GM23248 (cell line): ENCODE measurements around the gene PDE6G. TPM values are rescaled to one million over a fixed set of nuclear protein-coding genes. Genes with fewer than 3 reads are reported as not detected.

Experiments used
- DNase-seq: peaks from one replicate; pipeline ENCODE4 v3.0.0-alpha.2; 2015
- H2AFZ ChIP-seq: fragments of 200-600 bp; sonication (generic); 2 replicates; pipeline ENCODE4 v1.6.1; 2016; ENCODE audit warnings: antibody characterized with exemption
- H3F3A ChIP-seq: fragments of 200-600 bp; sonication (generic); 2 replicates; pipeline ENCODE4 v1.6.1; 2016; ENCODE audit warnings: mild to moderate bottlenecking, antibody characterized with exemption, mixed run types; ENCODE audit not compliant: insufficient read depth
- H3K27ac ChIP-seq: fragments of 200-600 bp; sonication (generic); 2 replicates; pipeline ENCODE4 v1.5.1; 2016; ENCODE audit warnings: mild to moderate bottlenecking
- H3K27me3 ChIP-seq: fragments of 200-600 bp; sonication (generic); replicated peaks from 2 replicates; pipeline ENCODE4 v1.6.1; 2016; ENCODE audit warnings: mild to moderate bottlenecking; ENCODE audit not compliant: insufficient read depth
- H3K36me3 ChIP-seq: fragments of 200-600 bp; sonication (generic); 2 replicates; pipeline ENCODE4 v1.6.1; 2016; ENCODE audit warnings: low read depth, mild to moderate bottlenecking
- H3K4me1 ChIP-seq: fragments of 200-600 bp; sonication (generic); 2 replicates; pipeline ENCODE4 v1.6.1; 2016; ENCODE audit warnings: mild to moderate bottlenecking; ENCODE audit not compliant: insufficient read depth
- H3K4me2 ChIP-seq: fragments of 200-600 bp; sonication (generic); one replicate; pipeline ENCODE4 v1.6.1; 2016; ENCODE audit warnings: mild to moderate bottlenecking; ENCODE audit not compliant: unreplicated experiment
- H3K4me3 ChIP-seq: fragments of 200-600 bp; sonication (generic); 2 replicates; pipeline ENCODE4 v1.5.1; 2016; ENCODE audit warnings: mild to moderate bottlenecking
- H3K79me2 ChIP-seq: fragments of 200-600 bp; sonication (generic); 2 replicates; pipeline ENCODE4 v1.6.1; 2016; ENCODE audit warnings: mild to moderate bottlenecking; ENCODE audit not compliant: insufficient read depth
- H3K9ac ChIP-seq: fragments of 200-600 bp; sonication (generic); 2 replicates; pipeline ENCODE4 v1.6.1; 2016; ENCODE audit warnings: mild to moderate bottlenecking
- H3K9me2 ChIP-seq: fragments of 200-600 bp; sonication (generic); 2 replicates; pipeline ENCODE4 v1.6.1; 2016; ENCODE audit warnings: mixed run types, mild to moderate bottlenecking, moderate library complexity; ENCODE audit not compliant: insufficient read depth
- H3K9me3 ChIP-seq: fragments of 200-600 bp; sonication (generic); one replicate; pipeline ENCODE4 v1.6.1; 2017; ENCODE audit warnings: low read depth
- H4K20me1 ChIP-seq: fragments of 200-600 bp; sonication (generic); 2 replicates; pipeline ENCODE4 v1.6.0; 2016; ENCODE audit not compliant: insufficient read depth
- EZH2 ChIP-seq: fragments of 200-600 bp; sonication (generic); IDR thresholded peaks from 2 replicates; pipeline ENCODE4 v1.6.1; 2018; ENCODE audit warnings: antibody characterized with exemption, mild to moderate bottlenecking; ENCODE audit not compliant: insufficient read depth, poor library complexity, severe bottlenecking
- EZH2phosphoT487 ChIP-seq: fragments of 200-600 bp; sonication (generic); IDR thresholded peaks from 2 replicates; pipeline ENCODE4 v1.6.1; 2018; ENCODE audit warnings: antibody characterized with exemption, moderate library complexity, mild to moderate bottlenecking, low read depth; ENCODE audit not compliant: insufficient read depth
- WGBS, 2 experiments: methylation state at CpG; one replicate each; pipeline ENCODE4 v1.1.6; 2015 to 2017; ENCODE audit warnings: low lambda C conversion rate in 2 of 2, low coverage in 1 of 2; ENCODE audit errors: missing lambda C conversion rate in 2 of 2; 5-methylcytosine and 5-hydroxymethylcytosine counted together
- in situ Hi-C: fragments of 300-500 bp; cut with MboI; formaldehyde crosslinking; loops from 2 replicates; pipeline ENCODE4 v1.15.0; 2020
- polyA plus RNA-seq: library from polyadenylated mRNA; unstranded; fragments of >200 nt; fragmentation: Nextera tagmentation; extraction: Ambion mirVana; gene quantifications from 2 replicates; pipeline ENCODE4 v1.2.1, GENCODE V29; 2016
- total RNA-seq: library from RNA; depleted of rRNA; stranded (reverse); fragments of >200 nt; shearing (Covaris generic); gene quantifications from 2 replicates; pipeline ENCODE4 v1.2.3, GENCODE V29; 2014

PDE6G gene
- total and polyA plus RNA-seq, 2 experiments from 2014 or later = not detected

- Histone ChIP-seq H3K4me3 (no peak overlapping the region), H3K36me3 (no peaks in the 10 kb centered on the region; the same call in 1 of the 2 replicates), H2AFZ (no peak overlapping the region), H3K9ac (no peak overlapping the region), H3K27me3 (no peaks in the 10 kb centered on the region), H3K4me2 (no peak overlapping the region), H3K9me2 (no peaks in the 10 kb centered on the region), H3K79me2 (peaks cover 48% of the 10 kb centered on the region), H3K4me1 (peaks cover 4% of the 10 kb centered on the region; the same call in 1 of the 2 replicates), H3K9me3 (no peaks in the 10 kb centered on the region), H3F3A (0 out of 2 replicates have a peak, but pooled peaks cover 9% of the 10 kb centered on the region), H4K20me1 (no peaks in the 10 kb centered on the region), H3K27ac (no peak overlapping the region)
- DNase-seq = no peak
- TF ChIP-seq EZH2 = no peak
- no peak for TF ChIP-seq EZH2phosphoT487
- in situ Hi-C loops = no loop called here
- WGBS, 2 experiments = 83 to 90% methylated on average over 17 to 18 of the region's 18 CpGs
Observed at GRCh38 chr17:81672504-81672903, 16.2 kb upstream of the PDE6G start.

DNA sequence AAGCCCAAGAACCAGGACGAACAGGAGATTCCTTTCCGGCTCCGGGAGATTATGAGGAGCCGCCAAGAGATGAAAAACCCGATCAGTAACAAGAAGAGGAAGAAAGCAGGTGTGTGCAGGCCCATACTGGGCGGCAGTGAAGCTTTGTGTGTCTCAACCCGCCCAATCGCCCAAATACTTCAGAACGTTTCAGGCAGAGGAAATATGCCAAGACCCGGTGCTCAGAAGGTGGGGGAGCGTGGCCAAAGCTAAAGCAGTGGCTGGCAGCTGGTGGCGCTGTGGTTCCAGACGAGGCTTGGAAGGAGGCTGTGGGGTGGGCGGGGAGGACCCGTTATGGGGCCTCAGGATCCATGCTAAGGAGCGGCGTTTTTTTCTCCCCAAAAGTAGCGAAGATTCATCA lies 11.4 kb upstream of the PDE6G start:
- no peaks in the 10 kb centered on the region for H3F3A ChIP-seq
- WGBS, 2 experiments = 79 to 83% methylated on average over 16 to 18 of the region's 18 CpGs
- peak overlapping the region; percentile 84 for H3K4me2 ChIP-seq
- peak overlapping the region; percentile 88 for H3K4me3 ChIP-seq
- H2AFZ ChIP-seq = no peak overlapping the region
- H3K36me3 ChIP-seq = no peaks in the 10 kb centered on the region; the same call in 1 of the 2 replicates
- no peaks in the 10 kb centered on the region for H3K27me3 ChIP-seq
- H3K4me1 ChIP-seq = peaks cover 14% of the 10 kb centered on the region
- in situ Hi-C loops = no loop called here
- H3K9me2 ChIP-seq = no peaks in the 10 kb centered on the region
- no peak overlapping the region for H3K9ac ChIP-seq
- H3K27ac ChIP-seq = no peak overlapping the region
- no peaks in the 10 kb centered on the region for H3K9me3 ChIP-seq
- peaks cover 55% of the 10 kb centered on the region for H3K79me2 ChIP-seq
- H4K20me1 ChIP-seq = no peaks in the 10 kb centered on the region
- TF ChIP-seq EZH2 = no peak
- TF ChIP-seq EZH2phosphoT487 = no peak
- DNase-seq = peak; percentile 19

DNA sequence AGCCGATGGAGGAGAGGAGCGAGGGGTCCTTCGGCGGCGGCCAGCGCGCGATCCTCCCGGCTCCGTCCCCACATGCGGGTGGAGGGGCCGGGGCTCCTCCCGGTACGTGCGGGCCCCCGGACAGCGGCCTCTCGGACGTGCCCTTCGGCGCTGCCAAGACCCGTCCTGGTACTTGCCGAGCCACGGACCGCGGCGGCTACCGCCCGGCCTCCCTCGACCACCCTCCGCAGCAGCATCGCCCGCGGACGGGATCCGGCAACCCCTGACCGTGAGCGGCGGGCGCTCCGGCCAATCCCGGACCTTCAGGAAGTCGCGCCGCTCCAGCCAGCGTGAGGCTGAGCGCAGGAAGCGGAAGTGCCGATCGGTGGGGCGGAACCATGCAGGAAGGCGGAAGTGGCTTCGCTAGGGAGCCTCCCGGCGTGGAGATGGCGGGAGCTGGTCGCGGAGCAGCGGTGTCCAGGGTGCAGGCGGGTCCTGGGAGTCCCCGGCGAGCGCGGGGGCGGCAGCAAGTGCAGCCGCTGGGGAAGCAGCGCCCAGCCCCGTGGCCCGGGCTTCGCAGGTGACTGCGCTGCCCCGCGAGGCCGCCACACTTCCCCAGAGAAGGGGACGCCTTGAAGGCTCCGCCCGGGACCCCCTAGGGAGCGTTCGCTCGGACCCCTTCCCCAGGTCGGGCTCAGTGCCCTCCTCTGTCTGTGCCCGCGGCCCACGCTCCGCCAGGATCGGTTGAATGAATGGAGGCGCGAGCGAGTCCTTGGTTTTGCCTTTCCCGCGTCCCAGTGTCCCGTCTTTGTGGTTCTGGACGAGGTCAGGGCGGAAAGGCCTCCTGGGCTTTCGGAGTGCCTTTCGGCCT lies 10.2 kb upstream of the PDE6G start, which contains the start of the genes CCDC137 and OXLD1:
Gene CCDC137 (plus strand): TSS at position 396 of the 850 bp plus-strand sequence. CDS start 30 bp downstream, at position 426.
Gene OXLD1 (minus strand): TSS at position 264 of the 850 bp plus-strand sequence. CDS start 28 bp downstream, at position 236.
- Histone ChIP-seq H3K79me2 (peaks cover 55% of the 10 kb centered on the region), H3K4me3 (peak within 1 kb of the TSS; percentile 88), H3K36me3 (no peaks in the 10 kb centered on the region; the same call in 1 of the 2 replicates), H2AFZ (peak within 1 kb of the TSS; percentile 76), H3K9me3 (no peaks in the 10 kb centered on the region), H3K9ac (peak within 1 kb of the TSS; percentile 86), H3F3A (no peaks in the 10 kb centered on the region), H3K9me2 (no peaks in the 10 kb centered on the region), H3K27ac (peak within 1 kb of the TSS; percentile 45), H4K20me1 (no peaks in the 10 kb centered on the region), H3K27me3 (no peaks in the 10 kb centered on the region), H3K4me2 (peak within 1 kb of the TSS; percentile 84), H3K4me1 (peaks cover 14% of the 10 kb centered on the region)
- DNase-seq = peak; percentile 99
- in situ Hi-C loops = no loop called here
- 1 to 2% methylated on average over 69 to 93 of the region's 96 CpGs for WGBS, 2 experiments
- TF ChIP-seq EZH2phosphoT487 = no peak
- TF ChIP-seq EZH2 = no peak

- H3K27me3 ChIP-seq = no peaks in the 10 kb centered on the region
- no peaks in the 10 kb centered on the region for H3K9me3 ChIP-seq
- H3K4me1 ChIP-seq = peaks cover 14% of the 10 kb centered on the region
- peak overlapping the region; percentile 45 for H3K27ac ChIP-seq
- no peaks in the 10 kb centered on the region for H4K20me1 ChIP-seq
- H2AFZ ChIP-seq = peak overlapping the region; percentile 76
- TF ChIP-seq EZH2phosphoT487 (no peak), EZH2 (no peak)
- no peaks in the 10 kb centered on the region; the same call in 1 of the 2 replicates for H3K36me3 ChIP-seq
- WGBS, 2 experiments = 0 to 1% methylated on average over 14 to 16 of the region's 16 CpGs
- DNase-seq = peak; percentile 53
- H3F3A ChIP-seq = no peaks in the 10 kb centered on the region
- no peaks in the 10 kb centered on the region for H3K9me2 ChIP-seq
- peak overlapping the region; percentile 88 for H3K4me3 ChIP-seq
- H3K79me2 ChIP-seq = peaks cover 53% of the 10 kb centered on the region
- in situ Hi-C loops = no loop called here
- peak overlapping the region; percentile 84 for H3K4me2 ChIP-seq
- H3K9ac ChIP-seq = peak overlapping the region; percentile 86
Observed at GRCh38 chr17:81666092-81666341, 9.7 kb upstream of the PDE6G start.
